Neural cell (in vitro differentiated cells): ENCODE data around the gene HLA-F. TPM values are rescaled to one million over a fixed set of nuclear protein-coding genes. Genes with fewer than 3 reads are reported as not detected.

Source experiments
- H2AFZ ChIP-seq: fragments of 200-600, 300-800 bp; sonication (generic), shearing (Covaris generic); 2 replicates; pipeline ENCODE4 v1.6.0; 2014; ENCODE audit warnings: low read depth, mild to moderate bottlenecking, antibody characterized with exemption, low read length, moderate library complexity
- H3F3A ChIP-seq: fragments of 200-600 bp; shearing (Covaris generic); 2 replicates; pipeline ENCODE4 v1.6.1; 2016; ENCODE audit warnings: mild to moderate bottlenecking, moderate library complexity, mixed read lengths, antibody characterized with exemption, low read length; ENCODE audit not compliant: insufficient read depth, poor library complexity, severe bottlenecking
- H3K27ac ChIP-seq: fragments of 200-600, 300-800 bp; sonication (generic), shearing (Covaris generic); 2 replicates; pipeline ENCODE4 v1.5.1; 2014; ENCODE audit warnings: mild to moderate bottlenecking, low read length, moderate library complexity
- H3K27me3 ChIP-seq: fragments of 300-800, 200-600 bp; sonication (generic), shearing (Covaris generic); 2 replicates; pipeline ENCODE4 v1.6.0; 2014; ENCODE audit warnings: mild to moderate bottlenecking, low read depth, low read length, moderate library complexity; ENCODE audit not compliant: insufficient read depth
- H3K36me3 ChIP-seq: fragments of 300-800, 200-600 bp; sonication (generic), shearing (Covaris generic); 2 replicates; pipeline ENCODE4 v1.5.1; 2014; ENCODE audit warnings: mild to moderate bottlenecking, antibody characterized with exemption, low read length, moderate library complexity; ENCODE audit not compliant: insufficient read depth
- H3K4me2 ChIP-seq: fragments of 300-800, 200-600 bp; sonication (generic), shearing (Covaris generic); 2 replicates; pipeline ENCODE4 v1.6.0; 2014; ENCODE audit warnings: mild to moderate bottlenecking, low read length
- H3K4me3 ChIP-seq: fragments of 300-800, 200-600 bp; sonication (generic), shearing (Covaris generic); 2 replicates; pipeline ENCODE4 v1.5.1; 2014; ENCODE audit warnings: mild to moderate bottlenecking, low read length, moderate library complexity
- H3K79me2 ChIP-seq: fragments of 200-600 bp; shearing (Covaris generic); replicated peaks from 2 replicates; pipeline ENCODE4 v1.6.0; 2014; ENCODE audit warnings: mild to moderate bottlenecking, low read length, moderate library complexity; ENCODE audit not compliant: insufficient read depth
- H3K9ac ChIP-seq: fragments of 300-800, 200-600 bp; sonication (generic), shearing (Covaris generic); 2 replicates; pipeline ENCODE4 v1.6.1; 2016; ENCODE audit warnings: mild to moderate bottlenecking, low read length, mixed read lengths
- H3K9me2 ChIP-seq: fragments of 200-600 bp; shearing (Covaris generic); 2 replicates; pipeline ENCODE4 v1.6.1; 2016; ENCODE audit warnings: mild to moderate bottlenecking, low read length, mixed read lengths; ENCODE audit not compliant: insufficient read depth
- H3K9me3 ChIP-seq: fragments of 200-600, 300-800 bp; sonication (generic), shearing (Covaris generic); 2 replicates; pipeline ENCODE4 v1.6.1; 2016; ENCODE audit warnings: mild to moderate bottlenecking, mixed run types, low read length, moderate library complexity, mixed read lengths
- H4K20me1 ChIP-seq: fragments of 200-600 bp; shearing (Covaris generic); 2 replicates; pipeline ENCODE4 v1.6.1; 2016; ENCODE audit warnings: mild to moderate bottlenecking, mixed run types; ENCODE audit not compliant: insufficient read depth
- EP300 ChIP-seq: fragments of 450-650 bp; conservative IDR thresholded peaks from 2 replicates; pipeline ENCODE4 v1.6.1; 2014; ENCODE audit warnings: antibody characterized with exemption, mild to moderate bottlenecking, moderate library complexity; ENCODE audit not compliant: poor library complexity, severe bottlenecking
- EZH2 ChIP-seq: fragments of 200-600, 300-800 bp; shearing (Covaris generic), sonication (generic); IDR thresholded peaks from 2 replicates; pipeline ENCODE4 v1.6.1; 2014; ENCODE audit warnings: antibody characterized with exemption, low read length, borderline replicate concordance, mild to moderate bottlenecking; ENCODE audit not compliant: insufficient read depth, poor library complexity, severe bottlenecking
- MXI1 ChIP-seq: fragments of 450-650 bp; conservative IDR thresholded peaks from 2 replicates; pipeline ENCODE4 v1.6.1; 2014; ENCODE audit warnings: antibody characterized with exemption, mild to moderate bottlenecking; ENCODE audit not compliant: poor library complexity, severe bottlenecking
- POLR2AphosphoS5 ChIP-seq: IDR thresholded peaks from 2 replicates; pipeline ENCODE4 v1.6.1; 2012
- RAD21 ChIP-seq: fragments of 450-650 bp; conservative IDR thresholded peaks from 2 replicates; pipeline ENCODE4 v1.6.1; 2014; ENCODE audit warnings: antibody characterized with exemption, mild to moderate bottlenecking, moderate library complexity
- SMC3 ChIP-seq: fragments of 450-650 bp; conservative IDR thresholded peaks from 2 replicates; pipeline ENCODE4 v1.6.1; 2014; ENCODE audit warnings: antibody characterized with exemption, mild to moderate bottlenecking, moderate library complexity; ENCODE audit not compliant: poor library complexity
- TAF1 ChIP-seq: IDR thresholded peaks from 2 replicates; pipeline ENCODE4 v1.6.1; 2012; ENCODE audit warnings: low read depth
- polyA plus RNA-seq: library from polyadenylated mRNA; depleted of rRNA; stranded (reverse); fragments of >200 nt; gene quantifications from 2 replicates; pipeline ENCODE4 v1.2.3, GENCODE V29; 2014
- TF ChIP-seq, protein P1 (sequence below): fragments of 450-650 bp; IDR thresholded peaks from 2 replicates; pipeline ENCODE4 v1.5.1; 2014; ENCODE audit warnings: antibody characterized with exemption, mild to moderate bottlenecking, moderate library complexity; ENCODE audit not compliant: poor library complexity, severe bottlenecking
- TF ChIP-seq, protein P2 (sequence below): IDR thresholded peaks from 2 replicates; pipeline ENCODE4 v1.6.1; 2012; ENCODE audit warnings: borderline replicate concordance

HLA-F gene
- polyA plus RNA-seq, 1 donor from 2014 or later: not detected

DNA sequence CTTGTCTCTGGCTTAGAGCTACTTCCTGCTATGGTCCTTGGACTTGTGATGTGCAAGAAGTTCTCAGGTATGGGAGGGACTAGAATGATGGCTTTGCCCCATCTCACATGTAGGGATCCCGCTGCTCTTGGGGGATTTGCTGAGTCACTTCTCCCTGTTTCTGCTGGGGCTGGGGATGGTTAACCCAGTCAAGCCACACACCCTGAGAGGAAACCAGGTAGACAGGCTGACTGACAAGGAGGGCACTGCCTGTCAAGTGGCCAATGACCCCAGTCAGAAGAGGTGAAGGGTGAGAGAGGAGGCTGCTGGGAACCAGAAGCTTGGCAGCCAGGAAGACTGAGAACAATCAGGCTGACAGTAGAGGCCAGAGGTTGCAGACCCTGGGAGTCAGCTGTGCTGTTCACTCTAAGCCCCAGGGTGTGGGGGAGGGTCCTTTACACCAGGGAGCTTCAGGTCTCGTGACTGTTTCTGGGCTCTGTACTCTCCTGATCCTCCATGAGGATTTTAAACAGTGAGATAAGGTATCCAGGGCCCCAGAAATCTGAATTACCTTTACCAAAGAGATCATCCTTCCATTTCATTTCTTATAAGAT, 34.6 kb downstream of the HLA-F start:
- TF ChIP-seq SMC3: no peak
- TF ChIP-seq EP300: no peak
- TF ChIP-seq, protein P1, sequence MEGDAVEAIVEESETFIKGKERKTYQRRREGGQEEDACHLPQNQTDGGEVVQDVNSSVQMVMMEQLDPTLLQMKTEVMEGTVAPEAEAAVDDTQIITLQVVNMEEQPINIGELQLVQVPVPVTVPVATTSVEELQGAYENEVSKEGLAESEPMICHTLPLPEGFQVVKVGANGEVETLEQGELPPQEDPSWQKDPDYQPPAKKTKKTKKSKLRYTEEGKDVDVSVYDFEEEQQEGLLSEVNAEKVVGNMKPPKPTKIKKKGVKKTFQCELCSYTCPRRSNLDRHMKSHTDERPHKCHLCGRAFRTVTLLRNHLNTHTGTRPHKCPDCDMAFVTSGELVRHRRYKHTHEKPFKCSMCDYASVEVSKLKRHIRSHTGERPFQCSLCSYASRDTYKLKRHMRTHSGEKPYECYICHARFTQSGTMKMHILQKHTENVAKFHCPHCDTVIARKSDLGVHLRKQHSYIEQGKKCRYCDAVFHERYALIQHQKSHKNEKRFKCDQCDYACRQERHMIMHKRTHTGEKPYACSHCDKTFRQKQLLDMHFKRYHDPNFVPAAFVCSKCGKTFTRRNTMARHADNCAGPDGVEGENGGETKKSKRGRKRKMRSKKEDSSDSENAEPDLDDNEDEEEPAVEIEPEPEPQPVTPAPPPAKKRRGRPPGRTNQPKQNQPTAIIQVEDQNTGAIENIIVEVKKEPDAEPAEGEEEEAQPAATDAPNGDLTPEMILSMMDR: no peak
- no peak for TF ChIP-seq EZH2
- no peak for TF ChIP-seq POLR2AphosphoS5
- TF ChIP-seq RAD21: no peak
- TF ChIP-seq MXI1: no peak
- TF ChIP-seq, protein P2, sequence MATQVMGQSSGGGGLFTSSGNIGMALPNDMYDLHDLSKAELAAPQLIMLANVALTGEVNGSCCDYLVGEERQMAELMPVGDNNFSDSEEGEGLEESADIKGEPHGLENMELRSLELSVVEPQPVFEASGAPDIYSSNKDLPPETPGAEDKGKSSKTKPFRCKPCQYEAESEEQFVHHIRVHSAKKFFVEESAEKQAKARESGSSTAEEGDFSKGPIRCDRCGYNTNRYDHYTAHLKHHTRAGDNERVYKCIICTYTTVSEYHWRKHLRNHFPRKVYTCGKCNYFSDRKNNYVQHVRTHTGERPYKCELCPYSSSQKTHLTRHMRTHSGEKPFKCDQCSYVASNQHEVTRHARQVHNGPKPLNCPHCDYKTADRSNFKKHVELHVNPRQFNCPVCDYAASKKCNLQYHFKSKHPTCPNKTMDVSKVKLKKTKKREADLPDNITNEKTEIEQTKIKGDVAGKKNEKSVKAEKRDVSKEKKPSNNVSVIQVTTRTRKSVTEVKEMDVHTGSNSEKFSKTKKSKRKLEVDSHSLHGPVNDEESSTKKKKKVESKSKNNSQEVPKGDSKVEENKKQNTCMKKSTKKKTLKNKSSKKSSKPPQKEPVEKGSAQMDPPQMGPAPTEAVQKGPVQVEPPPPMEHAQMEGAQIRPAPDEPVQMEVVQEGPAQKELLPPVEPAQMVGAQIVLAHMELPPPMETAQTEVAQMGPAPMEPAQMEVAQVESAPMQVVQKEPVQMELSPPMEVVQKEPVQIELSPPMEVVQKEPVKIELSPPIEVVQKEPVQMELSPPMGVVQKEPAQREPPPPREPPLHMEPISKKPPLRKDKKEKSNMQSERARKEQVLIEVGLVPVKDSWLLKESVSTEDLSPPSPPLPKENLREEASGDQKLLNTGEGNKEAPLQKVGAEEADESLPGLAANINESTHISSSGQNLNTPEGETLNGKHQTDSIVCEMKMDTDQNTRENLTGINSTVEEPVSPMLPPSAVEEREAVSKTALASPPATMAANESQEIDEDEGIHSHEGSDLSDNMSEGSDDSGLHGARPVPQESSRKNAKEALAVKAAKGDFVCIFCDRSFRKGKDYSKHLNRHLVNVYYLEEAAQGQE: no peak
- TF ChIP-seq TAF1: no peak

DNA sequence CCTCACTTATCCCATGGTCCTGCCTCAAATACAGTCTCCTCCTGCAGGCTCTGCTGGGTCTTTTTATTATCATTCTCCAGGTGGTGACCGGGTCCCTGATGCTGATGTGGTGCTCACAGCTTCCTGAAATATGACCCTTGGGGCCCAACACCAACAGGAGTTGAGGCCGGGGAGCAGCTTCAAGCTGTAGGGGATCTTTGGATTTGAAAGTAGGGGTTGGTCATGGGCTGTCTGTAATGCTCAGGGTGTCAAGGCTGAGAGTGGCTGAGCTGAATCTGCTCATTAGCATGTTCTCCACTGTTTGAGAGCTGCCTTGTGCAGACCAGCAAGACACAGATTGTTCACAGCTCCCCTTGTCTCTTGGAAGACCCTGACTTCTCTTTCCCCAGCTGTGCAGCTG, 35.5 kb downstream of the HLA-F start:
- H3K4me3 ChIP-seq: no peak overlapping the region
- H4K20me1 ChIP-seq: no peaks in the 10 kb centered on the region
- peaks cover under 1% of the 10 kb centered on the region for H3K27me3 ChIP-seq
- H3K9ac ChIP-seq: no peak overlapping the region
- H3F3A ChIP-seq: no peaks in the 10 kb centered on the region
- no peak overlapping the region for H3K4me2 ChIP-seq
- H3K9me2 ChIP-seq: no peaks in the 10 kb centered on the region
- no peak overlapping the region for H2AFZ ChIP-seq
- H3K79me2 ChIP-seq: no peaks in the 10 kb centered on the region
- TF ChIP-seq TAF1 (no peak), SMC3 (no peak), EZH2 (no peak), MXI1 (no peak), EP300 (no peak), POLR2AphosphoS5 (no peak), RAD21 (no peak)
- TF ChIP-seq, protein P2: no peak
- TF ChIP-seq, protein P1: no peak
- no peaks in the 10 kb centered on the region for H3K36me3 ChIP-seq
- H3K27ac ChIP-seq: no peak overlapping the region
- no peaks in the 10 kb centered on the region for H3K9me3 ChIP-seq

More for the DNA sequence above, 34.6 kb downstream of the HLA-F start:
- H3K36me3 ChIP-seq: no peaks in the 10 kb centered on the region
- peaks cover 10% of the 10 kb centered on the region for H3K27me3 ChIP-seq
- no peaks in the 10 kb centered on the region for H3K79me2 ChIP-seq
- H4K20me1 ChIP-seq: no peaks in the 10 kb centered on the region
- H3K4me3 ChIP-seq: no peak overlapping the region
- H3K9ac ChIP-seq: no peak overlapping the region
- H2AFZ ChIP-seq: no peak overlapping the region
- no peaks in the 10 kb centered on the region for H3K9me3 ChIP-seq
- H3K27ac ChIP-seq: no peak overlapping the region
- H3K4me2 ChIP-seq: no peak overlapping the region
- H3K9me2 ChIP-seq: no peaks in the 10 kb centered on the region
- H3F3A ChIP-seq: no peaks in the 10 kb centered on the region
